CD4-positive, alpha-beta T cell treated with Interleukin-15 for 4 hours (primary cell): ENCODE data around the gene SLC6A16.
"Not testable (repeated sequence)": the region's sequence is repeated elsewhere in the genome, so short reads cannot be mapped to it uniquely, and the experiment has no call there.

Experiments used
- DNase-seq: peaks from one replicate; pipeline ENCODE4 v3.0.0-alpha.2; 2020; ENCODE audit warnings: low spot score

SLC6A16 gene

GRCh38 chr19:49331187-49331586 lies 6.2 kb upstream of the SLC6A16 start:
- DNase-seq: not testable (repeated sequence)

GRCh38 chr19:49328741-49329140 lies 3.8 kb upstream of the SLC6A16 start:
- no peak for DNase-seq

DNA sequence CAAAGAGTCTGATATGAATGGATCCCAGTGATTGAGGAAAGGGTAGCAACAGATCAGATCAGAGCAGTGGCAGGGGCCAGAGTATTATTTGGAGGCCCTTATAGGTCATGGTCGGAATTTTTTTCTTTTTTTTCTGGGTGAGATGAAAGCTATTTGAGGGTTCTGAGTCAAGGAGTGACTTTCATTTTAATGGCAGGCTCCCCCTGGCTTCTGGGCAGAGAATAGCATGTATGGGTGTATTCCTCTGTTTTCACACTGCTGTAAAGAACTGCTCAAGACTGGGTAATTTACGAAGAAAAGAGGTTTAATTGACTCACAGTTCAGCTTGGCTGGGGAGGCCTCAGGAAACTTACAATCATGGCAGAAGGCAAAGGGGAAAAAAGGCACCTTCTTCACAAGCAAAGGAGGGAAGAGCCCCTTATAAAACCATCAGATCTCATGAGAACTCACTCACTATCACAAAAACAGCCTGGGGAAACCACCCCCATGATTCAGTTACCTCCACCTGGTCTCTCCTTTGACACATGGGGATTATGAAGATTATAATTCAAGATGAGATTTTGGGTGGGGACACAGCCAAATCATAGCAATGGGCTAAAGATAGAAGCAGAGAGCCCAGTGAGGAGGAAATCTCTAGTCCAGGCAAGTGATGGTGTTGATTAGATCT lies 3.0 kb upstream of the SLC6A16 start:
- DNase-seq: peak; percentile 67

DNA sequence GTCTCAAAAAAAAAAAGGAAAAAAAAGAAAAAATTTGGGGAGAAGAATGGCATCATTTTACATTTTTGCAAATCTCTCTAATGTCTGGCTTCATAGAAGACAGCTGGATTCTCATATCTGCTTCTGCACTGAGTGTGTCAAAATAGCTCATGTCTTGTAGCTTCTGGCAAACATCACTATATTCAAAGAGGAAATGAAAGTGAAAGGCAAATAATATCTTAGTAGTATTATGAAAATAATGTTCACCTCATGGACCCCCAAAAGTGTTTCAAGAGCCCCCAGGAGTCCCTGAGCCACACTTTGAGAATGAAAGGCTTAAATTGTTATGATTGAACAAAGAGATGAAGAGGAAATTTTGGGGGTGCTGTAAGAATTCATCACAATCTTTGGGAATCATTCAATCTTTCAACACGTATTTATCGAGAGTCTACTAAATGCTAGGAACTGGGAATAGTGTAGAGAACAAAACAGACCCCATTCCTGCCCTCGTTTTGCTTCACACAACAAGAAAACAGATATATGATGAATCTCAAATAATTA lies 1.2 kb upstream of the SLC6A16 start:
- DNase-seq: no peak

DNA sequence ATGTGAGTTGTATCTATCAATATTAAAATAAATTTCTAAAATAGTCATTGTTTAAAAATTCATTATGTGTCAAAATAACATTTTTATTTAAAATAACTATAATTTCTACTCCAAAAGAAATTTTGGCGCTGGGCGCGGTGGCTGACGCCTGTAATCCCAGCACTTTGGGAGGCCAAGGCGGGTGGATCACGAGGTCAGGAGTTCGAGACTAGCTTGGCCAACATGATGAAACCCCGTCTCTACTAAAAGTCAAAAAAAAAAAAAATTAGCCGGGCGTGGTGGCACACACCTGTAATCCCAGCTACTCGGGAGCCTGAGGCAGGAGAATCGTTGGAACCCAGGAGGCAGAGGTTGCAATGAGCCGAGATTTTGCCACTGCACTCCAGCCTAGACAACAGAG lies 765 bp upstream of the SLC6A16 start:
- not testable (repeated sequence) for DNase-seq

GRCh38 chr19:49318296-49318695 lies 6.7 kb downstream of the SLC6A16 start:
- no peak for DNase-seq

DNA sequence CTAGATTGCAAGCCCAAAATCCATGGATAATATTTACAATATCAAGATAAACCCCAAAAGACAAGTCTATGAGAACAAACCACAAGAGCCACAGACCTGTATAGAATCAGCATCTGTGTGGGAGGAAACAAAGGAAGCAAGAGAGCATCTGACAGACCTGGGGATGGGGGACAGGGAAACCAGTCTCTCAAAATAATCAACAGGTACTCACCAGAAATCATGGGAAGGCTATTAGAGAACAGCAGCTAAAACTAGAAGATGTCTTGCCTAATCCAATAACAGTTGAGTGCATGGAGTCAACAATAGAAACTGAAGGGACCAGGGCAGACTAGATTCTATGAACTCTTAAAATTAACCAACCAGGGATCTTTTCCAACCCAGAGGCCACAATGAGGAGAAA lies 8.7 kb downstream of the SLC6A16 start:
- DNase-seq: no peak

DNA sequence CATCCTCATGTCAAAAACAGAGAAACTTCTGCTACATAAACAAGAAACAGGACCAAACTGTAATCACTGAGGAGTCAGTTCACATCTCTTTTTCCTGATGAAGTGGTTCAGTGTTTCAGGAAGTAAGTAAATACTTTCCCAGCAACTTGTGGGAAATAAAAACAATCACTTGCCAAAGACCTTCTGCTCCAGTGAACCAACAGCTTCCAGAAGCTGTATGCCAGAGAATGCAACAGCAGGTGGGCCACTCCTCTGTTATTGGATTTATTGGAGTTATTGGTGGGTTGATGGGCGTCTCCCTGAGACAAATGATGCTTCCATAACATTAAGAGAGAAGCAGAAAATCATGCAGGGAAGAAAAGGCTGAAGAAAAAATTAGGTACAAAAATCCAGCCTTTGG lies 9.9 kb downstream of the SLC6A16 start:
- no peak for DNase-seq

DNA sequence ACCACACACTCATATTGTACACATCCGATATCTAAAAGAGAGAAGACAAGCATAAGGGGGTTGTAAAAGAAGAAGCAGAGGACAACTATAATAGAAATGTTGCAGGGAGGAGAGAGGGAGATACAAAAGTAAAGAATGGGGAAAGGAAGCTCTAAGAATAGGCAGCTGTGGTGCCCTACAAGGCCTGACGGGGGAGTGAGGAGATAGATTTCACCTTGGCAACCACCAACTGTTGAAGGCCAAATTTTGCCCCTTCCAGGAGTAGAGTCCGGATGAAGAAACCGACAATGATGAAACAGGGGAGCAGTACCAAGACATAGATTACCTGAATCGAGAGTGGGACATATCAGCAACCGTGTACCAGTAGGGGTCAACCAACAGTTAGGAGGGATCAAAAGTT lies 15.9 kb downstream of the SLC6A16 start:
- no peak for DNase-seq

- not testable (repeated sequence) for DNase-seq
These were observed 18.3 kb downstream of the SLC6A16 start for GRCh38 chr19:49306734-49307133.

- DNase-seq: no peak
These were observed 23.1 kb downstream of the SLC6A16 start for GRCh38 chr19:49301866-49302252.

- peak; percentile 78 for DNase-seq
These were observed 23.7 kb downstream of the SLC6A16 start for GRCh38 chr19:49301165-49301865.

GRCh38 chr19:49298653-49299052 lies 26.3 kb downstream of the SLC6A16 start:
- DNase-seq: not testable (repeated sequence)

- no peak for DNase-seq
These were observed 27.6 kb downstream of the SLC6A16 start for GRCh38 chr19:49297403-49297802.

- DNase-seq: no peak
These were observed 29.6 kb downstream of the SLC6A16 start for GRCh38 chr19:49295208-49295880.

- no peak for DNase-seq
These were observed 30.6 kb downstream of the SLC6A16 start for GRCh38 chr19:49294401-49294800.

GRCh38 chr19:49290517-49290916 lies 34.5 kb downstream of the SLC6A16 start:
- DNase-seq: no peak

- DNase-seq: not testable (repeated sequence)
These were observed 35.7 kb downstream of the SLC6A16 start for GRCh38 chr19:49289286-49289685.

DNA sequence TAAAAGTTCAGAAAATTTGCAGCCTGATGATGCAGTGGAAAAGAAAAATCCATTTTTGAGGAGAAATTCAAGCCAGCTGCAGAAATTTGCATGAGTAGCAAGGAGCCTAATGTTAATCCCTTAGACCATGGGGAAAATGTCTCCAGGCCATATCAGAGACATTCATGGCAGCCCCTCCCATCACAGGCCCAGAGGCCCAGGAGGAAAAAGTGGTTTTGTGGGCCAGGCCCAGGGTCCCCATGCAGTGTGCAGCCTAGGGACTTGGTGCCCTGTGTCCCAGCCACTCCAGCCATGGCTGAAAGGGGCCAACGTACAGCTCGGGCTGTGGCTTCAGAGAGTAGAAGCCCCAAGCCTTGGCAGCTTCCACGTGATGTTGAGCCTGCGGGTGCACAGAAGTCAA lies 36.8 kb downstream of the SLC6A16 start:
- DNase-seq: not testable (repeated sequence)

DNA sequence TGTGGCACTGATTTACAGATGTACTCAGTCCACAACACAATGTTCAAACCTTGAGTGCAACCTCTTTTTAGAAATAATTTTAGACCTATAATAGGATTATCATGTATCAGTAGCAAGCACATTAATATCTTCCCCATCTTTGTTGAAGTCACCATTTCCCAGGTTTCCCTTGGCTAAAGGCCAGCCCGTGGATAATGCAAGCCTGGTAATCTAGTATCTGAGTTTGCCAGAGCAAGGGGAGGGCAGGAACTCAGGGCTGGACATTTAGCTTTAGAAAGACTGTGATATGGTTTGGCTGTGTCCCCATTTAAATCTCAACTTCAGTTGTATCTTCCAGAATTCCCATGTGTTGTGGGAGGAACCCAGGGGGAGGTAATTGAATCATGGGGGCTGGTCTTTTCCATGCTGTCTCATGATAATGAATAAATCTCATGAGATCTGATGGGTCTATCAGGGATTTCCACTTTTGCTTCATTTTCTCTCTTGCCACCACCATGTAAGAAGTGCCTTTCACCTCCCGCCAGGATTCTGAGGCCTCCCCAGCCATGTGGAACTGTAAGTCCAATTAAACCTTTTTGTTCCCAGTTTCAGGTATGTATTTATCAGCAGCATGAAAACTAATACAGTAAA lies 37.7 kb downstream of the SLC6A16 start:
- no peak for DNase-seq

- DNase-seq: no peak
These were observed 42.8 kb downstream of the SLC6A16 start for GRCh38 chr19:49282184-49282583.

- DNase-seq: no peak
These were observed 52.8 kb downstream of the SLC6A16 start for GRCh38 chr19:49272204-49272603.
